ENCODE data around the gene ROCK2.

ROCK2 gene

GRCh38 chr2:11312770-11313471, 31.5 kb downstream of the ROCK2 start:
- in situ Hi-C loops (cut with MboI; ENCODE audit: low sequenced_read_pairs) = no loop called here

- in situ Hi-C loops (cut with MboI; ENCODE audit: low sequenced_read_pairs) = no loop called here
Observed at GRCh38 chr2:11311543-11311942, 32.9 kb downstream of the ROCK2 start.

GRCh38 chr2:11310212-11310611, 34.2 kb downstream of the ROCK2 start:
- in situ Hi-C loops (cut with MboI; ENCODE audit: low sequenced_read_pairs) = no loop called here

- in situ Hi-C loops (cut with MboI; ENCODE audit: low sequenced_read_pairs) = no loop called here
Observed at GRCh38 chr2:11309706-11310105, 34.7 kb downstream of the ROCK2 start.

GRCh38 chr2:11307764-11308415, 36.5 kb downstream of the ROCK2 start:
- in situ Hi-C loops (cut with MboI; ENCODE audit: low sequenced_read_pairs) = no loop called here

- in situ Hi-C loops (cut with MboI; ENCODE audit: low sequenced_read_pairs) = no loop called here
Observed at GRCh38 chr2:11305958-11306357, 38.5 kb downstream of the ROCK2 start.

GRCh38 chr2:11305338-11305737, 39.1 kb downstream of the ROCK2 start:
- in situ Hi-C loops (cut with MboI; ENCODE audit: low sequenced_read_pairs) = no loop called here

GRCh38 chr2:11304476-11304875, 40.0 kb downstream of the ROCK2 start:
- in situ Hi-C loops (cut with MboI; ENCODE audit: low sequenced_read_pairs) = no loop called here

- in situ Hi-C loops (cut with MboI; ENCODE audit: low sequenced_read_pairs) = no loop called here
Observed at GRCh38 chr2:11303290-11304013, 41.0 kb downstream of the ROCK2 start.

GRCh38 chr2:11299439-11299838, 45.0 kb downstream of the ROCK2 start:
- in situ Hi-C loops (cut with MboI; ENCODE audit: low sequenced_read_pairs) = no loop called here

- in situ Hi-C loops (cut with MboI; ENCODE audit: low sequenced_read_pairs) = no loop called here
Observed at GRCh38 chr2:11298592-11298991, 45.8 kb downstream of the ROCK2 start.

GRCh38 chr2:11296401-11296800, 48.0 kb downstream of the ROCK2 start:
- in situ Hi-C loops (cut with MboI; ENCODE audit: low sequenced_read_pairs) = no loop called here

- in situ Hi-C loops (cut with MboI; ENCODE audit: low sequenced_read_pairs) = no loop called here
Observed at GRCh38 chr2:11292464-11293255, 51.8 kb downstream of the ROCK2 start.

GRCh38 chr2:11290713-11291112, 53.7 kb downstream of the ROCK2 start:
- in situ Hi-C loops (cut with MboI; ENCODE audit: low sequenced_read_pairs) = no loop called here

GRCh38 chr2:11290211-11290610, 54.2 kb downstream of the ROCK2 start:
- in situ Hi-C loops (cut with MboI; ENCODE audit: low sequenced_read_pairs) = no loop called here

- in situ Hi-C loops (cut with MboI; ENCODE audit: low sequenced_read_pairs) = no loop called here
Observed at GRCh38 chr2:11288431-11288830, 56.0 kb downstream of the ROCK2 start.

- in situ Hi-C loops (cut with MboI; ENCODE audit: low sequenced_read_pairs) = no loop called here
Observed at GRCh38 chr2:11286749-11287148, 57.7 kb downstream of the ROCK2 start.

- in situ Hi-C loops (cut with MboI; ENCODE audit: low sequenced_read_pairs) = no loop called here
Observed at GRCh38 chr2:11286323-11286722, 58.1 kb downstream of the ROCK2 start.

GRCh38 chr2:11285499-11285898, 58.9 kb downstream of the ROCK2 start:
- in situ Hi-C loops (cut with MboI; ENCODE audit: low sequenced_read_pairs) = no loop called here

- in situ Hi-C loops (cut with MboI; ENCODE audit: low sequenced_read_pairs) = no loop called here
Observed at GRCh38 chr2:11281186-11281585, 63.2 kb downstream of the ROCK2 start.

- in situ Hi-C loops (cut with MboI; ENCODE audit: low sequenced_read_pairs) = no loop called here
Observed at GRCh38 chr2:11280713-11281112, 63.7 kb downstream of the ROCK2 start.
